Esophagus (tissue), 2 donors: ENCODE measurements around the gene OPN1SW. TPM values are rescaled to one million over a fixed set of nuclear protein-coding genes. Genes with fewer than 3 reads are reported as not detected.

Experiments used
- H3K27ac ChIP-seq, 2 donors: one replicate each; pipeline ENCODE4 v1.5.1; 2013; ENCODE audit warnings: low read depth in 2 of 2, mild to moderate bottlenecking in 2 of 2, inconsistent platforms in 1 of 2, low read length in 1 of 2, moderate library complexity in 1 of 2
- H3K27me3 ChIP-seq, 2 donors: one replicate each; pipeline ENCODE4 v1.6.1; 2013; ENCODE audit warnings: low read length in 2 of 2, control low read depth in 1 of 2, mild to moderate bottlenecking in 1 of 2; ENCODE audit not compliant: insufficient read depth in 2 of 2, control insufficient read depth in 1 of 2
- H3K36me3 ChIP-seq, 2 donors: one replicate each; pipeline ENCODE4 v1.6.1; 2013; ENCODE audit warnings: low read length in 1 of 2; ENCODE audit not compliant: control insufficient read depth in 2 of 2, insufficient read depth in 2 of 2
- H3K4me1 ChIP-seq, 2 donors: one replicate each; pipeline ENCODE4 v1.6.1; 2013; ENCODE audit warnings: low read length in 1 of 2; ENCODE audit not compliant: control insufficient read depth in 2 of 2, insufficient read depth in 2 of 2
- H3K4me3 ChIP-seq, 2 donors: one replicate each; pipeline ENCODE4 v1.5.1; 2013; ENCODE audit warnings: low read length in 2 of 2, mild to moderate bottlenecking in 2 of 2, low read depth in 1 of 2, moderate library complexity in 1 of 2
- H3K9me3 ChIP-seq, 2 donors: one replicate each; pipeline ENCODE4 v1.6.1; 2013; ENCODE audit warnings: mild to moderate bottlenecking in 2 of 2, low read depth in 1 of 2, low read length in 1 of 2, moderate library complexity in 1 of 2; ENCODE audit not compliant: control insufficient read depth in 2 of 2, insufficient read depth in 1 of 2
- WGBS, 2 donors: extraction: QIAGEN DNeasy Blood & Tissue Kit; methylation state at CpG; one replicate each; pipeline ENCODE4 v1.1.7; 2013; 5-methylcytosine and 5-hydroxymethylcytosine counted together
- polyA plus RNA-seq, 2 donors: library from polyadenylated mRNA; stranded (reverse); fragments of 200-250 nt; gene quantifications; one replicate each; pipeline ENCODE4 v1.2.3, GENCODE V29; 2013
- donor health status: healthy with polysubstance abuse.
- donor health status: Bipolar disorder and iron deficiency.

Gene OPN1SW
- polyA plus RNA-seq, 2 donors, result not detected

DNA sequence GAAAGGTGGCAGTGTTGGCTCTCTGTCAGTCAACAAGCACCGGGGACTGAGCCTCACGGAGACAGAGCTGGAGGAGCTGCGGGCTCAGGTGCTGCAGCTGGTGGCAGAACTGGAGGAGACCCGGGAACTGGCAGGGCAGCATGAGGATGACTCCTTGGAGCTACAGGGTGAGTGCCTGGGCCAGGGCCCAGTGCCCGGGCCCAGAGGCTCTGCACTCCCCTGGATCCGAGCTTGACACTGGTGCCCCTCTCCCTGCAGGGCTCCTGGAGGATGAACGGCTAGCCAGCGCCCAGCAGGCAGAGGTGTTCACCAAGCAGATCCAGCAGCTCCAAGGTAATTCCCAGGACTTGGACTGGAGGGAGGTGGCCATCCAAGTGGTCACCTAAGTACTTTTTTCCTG lies 18.8 kb upstream of the OPN1SW start:
- H3K36me3 ChIP-seq, result no peaks in the 10 kb centered on the region
- no peak overlapping the region for H3K27ac ChIP-seq
- H3K4me3 ChIP-seq, result no peak overlapping the region
- no peaks in the 10 kb centered on the region for H3K9me3 ChIP-seq
- no peaks in the 10 kb centered on the region for H3K27me3 ChIP-seq
- 88 to 92% methylated on average over 8 of the region's 8 CpGs for WGBS, 2 donors
- peaks cover 6 to 7% of the 10 kb centered on the region in 2 donors for H3K4me1 ChIP-seq

DNA sequence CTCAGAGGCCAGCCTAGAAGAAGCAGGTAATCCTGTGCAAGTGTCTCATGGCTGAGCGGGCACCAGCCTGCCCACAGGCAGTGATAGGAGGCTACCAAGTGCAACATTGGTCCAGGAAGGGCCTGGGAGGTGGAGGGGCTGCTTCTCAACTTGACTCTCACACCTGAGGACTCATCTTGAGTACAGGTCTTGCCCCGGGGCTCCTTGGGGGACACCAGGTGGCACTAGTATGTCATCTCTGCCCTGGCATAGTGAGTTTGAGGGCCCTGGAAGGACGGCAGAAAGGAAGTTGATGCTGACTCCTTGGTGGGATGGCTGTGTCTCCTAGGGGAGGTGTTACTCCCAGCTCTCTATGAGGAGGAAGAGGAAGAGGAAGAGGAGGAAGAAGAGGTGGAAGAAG lies 18.4 kb upstream of the OPN1SW start:
- H3K27me3 ChIP-seq, result no peaks in the 10 kb centered on the region
- no peaks in the 10 kb centered on the region for H3K36me3 ChIP-seq
- no peaks in the 10 kb centered on the region for H3K9me3 ChIP-seq
- peaks cover 6 to 7% of the 10 kb centered on the region in 2 donors for H3K4me1 ChIP-seq
- no peak overlapping the region for H3K27ac ChIP-seq
- 64 to 73% methylated on average over 3 of the region's 3 CpGs for WGBS, 2 donors
- H3K4me3 ChIP-seq, result no peak overlapping the region

DNA sequence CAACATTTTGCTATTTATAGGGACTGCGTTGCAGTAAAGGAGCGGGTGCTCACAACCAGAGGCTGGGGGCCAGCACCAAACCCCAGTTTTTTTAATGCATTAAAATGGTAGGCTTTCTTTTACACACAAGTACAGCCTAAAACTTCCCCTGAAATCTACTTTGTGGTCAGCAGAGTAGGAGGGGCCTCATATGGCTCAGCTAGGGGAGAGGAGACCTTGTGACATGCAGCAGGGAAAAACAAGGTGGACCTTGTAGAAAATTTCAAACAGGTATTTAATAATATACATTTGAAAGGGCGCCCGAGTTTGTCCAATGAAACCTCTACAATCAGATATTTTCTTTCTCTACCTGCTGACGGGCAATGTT lies 17.6 kb upstream of the OPN1SW start:
- peaks cover 6 to 7% of the 10 kb centered on the region in 2 donors for H3K4me1 ChIP-seq
- H3K9me3 ChIP-seq, result no peaks in the 10 kb centered on the region
- no peaks in the 10 kb centered on the region for H3K27me3 ChIP-seq
- 95 to 98% methylated on average over 5 of the region's 5 CpGs for WGBS, 2 donors
- H3K4me3 ChIP-seq, result no peak overlapping the region
- no peaks in the 10 kb centered on the region for H3K36me3 ChIP-seq
- H3K27ac ChIP-seq, result no peak overlapping the region

DNA sequence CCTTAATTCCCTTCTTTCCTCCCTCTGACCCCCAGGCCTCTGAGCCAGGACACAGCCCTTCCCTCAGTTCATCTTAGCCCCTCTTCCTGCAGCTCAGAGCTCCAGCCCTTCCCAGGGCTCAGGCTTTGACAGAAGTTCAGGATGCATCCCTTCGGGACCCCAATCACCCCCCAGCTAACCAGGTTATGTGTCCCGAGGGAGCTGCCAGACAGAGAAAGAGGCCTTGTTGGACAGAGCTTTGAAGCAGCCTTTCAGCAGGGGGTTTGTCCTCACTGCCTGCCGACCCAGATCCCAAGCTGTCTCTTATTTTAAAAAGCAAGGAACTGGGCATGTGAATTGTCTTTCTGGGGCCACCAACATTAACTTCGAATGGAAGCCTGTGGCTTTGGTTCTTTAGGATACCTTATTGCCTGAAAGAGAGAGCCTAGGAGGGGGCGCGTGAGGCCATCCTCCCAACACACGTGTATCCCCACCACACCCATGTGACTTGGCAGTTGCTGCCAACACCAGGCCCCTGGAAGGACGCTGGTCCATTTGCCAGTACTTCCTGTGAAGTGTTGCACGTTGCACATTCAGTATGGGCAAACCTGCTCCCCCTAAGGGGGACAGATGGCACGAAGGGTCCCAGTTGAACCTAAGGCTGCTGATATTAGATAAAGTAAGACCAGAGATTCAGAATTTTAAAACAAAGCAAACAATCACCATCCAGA lies 17.0 kb upstream of the OPN1SW start:
- Histone ChIP-seq H3K27ac (no peak overlapping the region), H3K9me3 (no peaks in the 10 kb centered on the region), H3K4me1 (peaks cover 6 to 7% of the 10 kb centered on the region in 2 donors), H3K4me3 (no peak overlapping the region), H3K27me3 (no peaks in the 10 kb centered on the region), H3K36me3 (no peaks in the 10 kb centered on the region)
- WGBS, 2 donors, result 62 to 64% methylated on average over 10 of the region's 10 CpGs

DNA sequence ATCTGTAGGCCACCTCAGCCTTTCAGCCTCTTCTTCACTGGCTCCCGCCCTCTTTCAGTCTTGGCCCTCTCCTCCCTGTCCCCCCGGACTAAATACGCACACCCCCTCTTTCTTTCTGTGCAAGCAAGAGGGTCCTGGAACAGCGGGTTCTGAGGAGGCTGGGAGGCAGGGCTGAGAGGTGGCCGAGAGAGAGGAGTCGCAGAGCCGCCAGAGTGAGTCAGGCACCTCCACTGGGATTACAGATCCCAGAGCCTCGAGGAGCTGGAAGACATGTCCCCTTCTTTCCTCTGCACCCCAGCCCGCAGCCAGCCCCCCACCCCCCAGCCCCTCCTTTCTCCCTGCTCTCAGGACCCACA lies 16.4 kb upstream of the OPN1SW start:
- peaks cover 6 to 7% of the 10 kb centered on the region in 2 donors for H3K4me1 ChIP-seq
- no peak overlapping the region for H3K27ac ChIP-seq
- H3K9me3 ChIP-seq, result no peaks in the 10 kb centered on the region
- 21 to 22% methylated on average over 8 to 9 of the region's 9 CpGs for WGBS, 2 donors
- no peaks in the 10 kb centered on the region for H3K27me3 ChIP-seq
- no peaks in the 10 kb centered on the region for H3K36me3 ChIP-seq
- H3K4me3 ChIP-seq, result peak overlapping the region; percentile 51 to 66

DNA sequence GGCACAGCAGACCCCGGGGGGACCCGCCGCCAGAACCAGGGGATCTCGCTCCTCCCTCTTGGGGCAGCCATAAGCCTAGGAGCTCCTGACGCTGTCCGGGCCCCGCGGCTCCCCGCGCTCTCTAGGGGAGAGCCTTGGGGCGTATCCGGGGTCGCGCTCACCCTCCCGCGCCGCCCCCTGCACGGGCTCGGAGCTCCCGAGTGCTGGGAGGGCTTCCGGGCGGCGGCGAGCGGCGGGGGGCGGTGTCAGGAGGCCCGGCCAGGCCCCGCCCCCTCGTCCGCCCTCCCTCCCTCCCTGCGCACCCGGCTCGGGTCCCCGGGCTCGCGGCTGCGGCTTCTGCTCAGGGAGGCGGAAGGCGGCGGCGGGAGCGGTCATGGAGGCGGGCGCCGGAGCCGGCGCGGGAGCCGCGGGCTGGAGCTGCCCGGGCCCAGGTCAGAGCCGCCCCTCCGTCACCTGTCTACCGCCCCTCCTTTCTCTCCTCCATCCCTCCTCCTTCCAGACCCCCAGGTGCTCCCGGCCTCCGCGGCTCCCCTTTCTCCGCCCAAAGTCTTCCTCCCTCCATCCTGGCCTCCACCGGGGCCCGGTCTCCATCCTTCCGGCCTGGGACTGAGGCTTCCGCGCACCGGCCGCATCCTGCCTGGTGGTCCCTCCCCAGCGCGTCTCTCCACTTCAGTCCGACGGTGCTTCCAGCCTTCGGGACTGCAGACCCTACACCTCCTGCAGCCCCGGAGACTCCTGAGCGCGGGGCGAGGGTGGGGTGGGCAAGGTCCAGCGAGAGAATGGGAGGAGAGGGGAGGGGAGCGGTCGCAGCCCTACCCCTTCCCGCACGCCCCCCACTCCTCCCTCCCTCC lies 15.8 kb upstream of the OPN1SW start, which contains the start of gene CCDC136:
CCDC136 (plus strand) TSS at position 848 of the 851 bp plus-strand sequence. CDS start 444 bp downstream, outside the sequence.
- H3K36me3 ChIP-seq, result no peaks in the 10 kb centered on the region
- H3K4me3 ChIP-seq, result peak within 1 kb of the TSS; percentile 51 to 66
- peaks cover 6 to 7% of the 10 kb centered on the region in 2 donors for H3K4me1 ChIP-seq
- peak within 1 kb of the TSS; percentile 29 to 37 for H3K27ac ChIP-seq
- WGBS, 2 donors, result 0% methylated on average over 55 to 80 of the region's 80 CpGs
- no peaks in the 10 kb centered on the region for H3K27me3 ChIP-seq
- no peaks in the 10 kb centered on the region for H3K9me3 ChIP-seq

DNA sequence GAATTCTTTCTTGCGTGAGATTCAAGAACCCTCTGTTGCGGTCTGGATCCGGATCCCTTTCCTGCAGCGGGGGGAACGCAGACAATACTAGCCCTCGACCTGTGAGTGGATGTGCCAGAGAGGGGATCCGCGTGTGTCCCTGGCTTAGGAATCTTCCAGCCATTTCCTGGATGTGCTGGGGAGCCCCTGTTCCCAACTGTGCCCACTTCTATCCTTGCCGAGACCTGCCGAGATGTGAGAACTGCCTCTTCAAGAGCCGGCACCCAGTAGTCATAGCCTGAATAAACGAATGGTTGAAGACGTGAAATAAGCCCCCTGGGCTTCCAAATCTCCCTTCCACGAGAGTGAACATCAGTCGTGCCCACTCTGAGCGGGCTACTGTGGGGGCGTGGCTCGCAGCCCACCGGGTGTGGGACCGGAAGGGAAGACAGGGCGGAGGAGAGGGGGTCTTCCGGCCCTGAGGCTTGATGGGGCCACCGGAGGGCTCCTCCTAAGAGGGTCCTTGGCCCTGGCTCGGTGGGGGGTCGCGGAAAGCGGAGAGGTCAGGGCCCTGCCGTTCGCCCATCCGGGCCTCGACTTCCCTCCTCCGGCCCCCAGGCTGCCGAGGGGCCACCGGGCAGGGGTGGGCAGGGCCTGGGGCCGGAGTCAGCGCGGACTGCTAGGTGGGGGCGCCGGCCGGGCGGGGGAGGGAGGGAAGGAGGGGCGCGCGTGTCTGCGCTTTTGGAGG lies 14.9 kb upstream of the OPN1SW start:
- Histone ChIP-seq H3K27ac (peak overlapping the region in 1 of 2 donors; percentile 25), H3K27me3 (no peaks in the 10 kb centered on the region), H3K9me3 (no peaks in the 10 kb centered on the region), H3K36me3 (no peaks in the 10 kb centered on the region), H3K4me1 (peaks cover 6 to 7% of the 10 kb centered on the region in 2 donors), H3K4me3 (peak overlapping the region; percentile 51 to 66)
- WGBS, 2 donors, result 15 to 27% methylated on average over 25 to 45 of the region's 45 CpGs

DNA sequence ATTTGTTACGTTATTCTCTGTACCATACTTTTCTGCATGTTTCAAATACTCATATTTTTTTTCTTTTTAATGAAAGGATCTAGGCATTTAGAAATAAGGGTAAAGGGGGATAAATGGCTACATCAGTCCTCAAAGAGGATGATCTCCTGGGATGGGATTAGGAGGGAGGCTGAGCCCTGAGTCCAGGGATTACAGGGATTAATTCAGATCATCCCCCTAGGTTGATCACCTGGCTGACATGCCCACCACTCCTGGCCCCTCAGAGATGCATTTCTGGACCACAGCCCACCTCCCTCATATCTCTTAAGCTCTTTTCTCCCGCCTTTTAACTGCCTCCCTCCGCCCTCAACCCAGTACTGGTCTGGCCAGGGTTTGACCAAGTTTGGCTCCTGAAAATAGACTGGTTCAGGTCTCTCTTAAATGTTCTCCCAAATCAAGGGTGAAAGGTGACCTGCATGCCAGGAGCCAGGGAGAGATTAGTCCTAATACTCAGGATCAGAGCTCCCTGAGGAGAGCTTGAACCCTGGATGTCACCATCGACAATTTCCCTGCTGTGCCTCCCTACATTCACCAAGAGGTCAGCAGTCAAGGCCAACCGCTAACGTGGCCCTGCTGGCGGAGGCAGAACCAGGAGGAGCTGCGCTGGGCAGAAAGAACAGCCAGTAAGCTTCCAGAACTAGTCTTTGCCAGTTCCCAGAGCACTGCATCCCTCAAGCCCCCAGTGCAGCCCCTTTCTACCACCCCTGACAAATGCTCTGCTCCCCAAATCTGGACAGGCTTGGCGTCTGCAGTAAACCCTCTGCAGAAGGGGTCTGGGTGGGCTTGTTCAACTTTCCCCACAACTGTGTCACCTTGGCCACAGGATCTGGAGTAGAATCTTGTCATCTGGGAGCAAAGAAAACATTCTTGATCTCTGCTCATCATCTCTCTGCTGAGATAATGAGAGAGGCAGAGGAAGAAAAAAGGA lies 13.1 kb upstream of the OPN1SW start:
- WGBS, 2 donors, result 72 to 75% methylated on average over 9 of the region's 9 CpGs
- Histone ChIP-seq H3K9me3 (no peaks in the 10 kb centered on the region), H3K27ac (no peak overlapping the region), H3K27me3 (no peaks in the 10 kb centered on the region), H3K4me1 (peaks cover 6 to 7% of the 10 kb centered on the region in 2 donors), H3K4me3 (no peak overlapping the region), H3K36me3 (no peaks in the 10 kb centered on the region)
